Measurements from ENCODE around the gene TRIM47.

Gene TRIM47

DNA sequence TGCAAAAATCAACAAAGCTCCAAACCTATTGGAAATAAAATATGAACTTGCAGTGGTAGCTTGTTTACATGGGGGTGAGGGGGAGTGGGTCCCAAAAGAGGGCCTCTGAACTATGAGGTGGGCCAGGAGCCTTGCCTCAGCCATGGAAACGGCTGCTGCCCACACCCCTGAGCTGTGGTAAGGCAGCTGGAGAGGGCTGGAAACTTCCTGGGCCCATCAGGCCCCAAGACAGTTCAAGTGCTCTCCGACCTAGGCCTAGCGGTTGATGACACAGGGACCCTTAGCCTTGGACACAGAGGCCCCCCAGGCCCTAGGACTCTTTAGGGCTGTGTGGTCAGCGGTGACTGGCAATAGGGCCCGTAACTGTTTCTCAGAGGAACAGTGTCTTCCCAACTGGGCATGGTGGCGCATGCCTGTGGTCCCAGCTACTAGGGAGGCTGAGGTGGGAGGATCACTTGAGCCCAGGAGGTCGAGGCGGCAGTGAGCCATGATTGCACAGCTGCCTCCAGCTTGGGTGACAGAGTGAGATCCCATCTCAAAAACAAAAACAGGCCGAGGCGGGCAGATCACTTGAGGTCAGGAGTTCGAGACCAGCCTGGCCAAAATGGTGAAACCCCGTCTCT is 52.5 kb downstream of the TRIM47 start:
- H3K27me3 Mint-ChIP-seq = no peaks in the 10 kb centered on the region
- no peaks in the 10 kb centered on the region for H3K9me3 Mint-ChIP-seq
- H3K36me3 Mint-ChIP-seq = peaks cover 2% of the 10 kb centered on the region
- no peak overlapping the region for H3K4me3 Mint-ChIP-seq
- peak overlapping the region; percentile 75 for H3K27ac Mint-ChIP-seq
- peaks cover 17% of the 10 kb centered on the region for H3K4me1 Mint-ChIP-seq

DNA sequence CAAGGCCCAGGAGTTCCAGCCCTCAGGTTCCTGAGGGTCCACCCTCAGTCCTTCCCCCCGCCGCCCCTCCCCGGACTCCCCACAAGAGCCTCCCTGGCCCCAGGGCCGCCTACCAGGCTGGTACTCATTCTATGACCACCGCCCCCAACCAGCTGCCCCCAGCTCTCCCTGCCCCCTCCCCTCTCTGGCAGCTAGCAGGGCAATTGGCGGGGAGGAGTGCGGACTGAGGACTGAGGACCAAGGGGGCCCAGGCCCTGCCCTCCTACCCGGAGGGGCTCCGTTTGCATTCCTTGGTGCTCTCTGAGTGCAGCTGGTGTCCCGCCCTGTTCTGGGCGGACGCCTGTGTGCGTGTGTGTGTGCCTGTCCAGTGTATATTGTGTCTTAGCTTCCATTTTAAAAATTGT is 53.2 kb downstream of the TRIM47 start:
- Mint-ChIP-seq H3K36me3 (no peaks in the 10 kb centered on the region), H3K27ac (peak overlapping the region; percentile 75), H3K9me3 (no peaks in the 10 kb centered on the region), H3K4me1 (peaks cover 17% of the 10 kb centered on the region), H3K27me3 (no peaks in the 10 kb centered on the region), H3K4me3 (no peak overlapping the region)

DNA sequence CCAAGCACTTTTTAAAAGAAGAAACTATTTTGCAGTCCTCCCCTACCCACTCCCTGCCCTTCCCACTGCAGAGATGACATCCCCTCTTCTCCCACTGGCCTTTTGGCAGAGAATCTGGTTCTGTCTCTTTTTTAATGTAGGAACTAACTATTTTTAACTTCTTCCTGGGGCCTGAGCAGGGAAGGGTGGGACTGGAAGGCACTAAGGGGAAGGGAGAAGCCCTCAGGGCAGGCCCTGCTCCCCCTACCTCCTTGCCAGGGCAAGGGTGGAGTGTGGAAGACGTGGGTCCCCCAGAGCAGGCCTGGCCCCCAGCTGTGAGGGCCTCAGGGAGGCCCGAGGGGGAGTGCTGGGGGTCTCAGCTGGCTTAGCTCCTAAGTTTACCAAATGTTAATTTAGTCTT is 53.7 kb downstream of the TRIM47 start:
- Mint-ChIP-seq H3K9me3 (no peaks in the 10 kb centered on the region), H3K27me3 (no peaks in the 10 kb centered on the region), H3K4me1 (peaks cover 17% of the 10 kb centered on the region), H3K36me3 (no peaks in the 10 kb centered on the region), H3K27ac (no peak overlapping the region), H3K4me3 (no peak overlapping the region)
